Breast epithelium (tissue), 4 donors: ENCODE data around the gene ATP8A1. TPM values are rescaled to one million over a fixed set of nuclear protein-coding genes. Genes with fewer than 3 reads are reported as not detected.

Experiments
- DNase-seq, 2 donors: peaks; one replicate each; pipeline ENCODE4 v3.0.0-alpha.2; 2019; ENCODE audit warnings: low spot score in 2 of 2
- H3K27ac ChIP-seq, 2 donors: fragments of 200-600 bp; sonication (generic) in 1 of 2; one replicate each; pipeline ENCODE4 v1.5.1; 2016 to 2019; ENCODE audit warnings: mild to moderate bottlenecking in 1 of 2
- H3K27me3 ChIP-seq, 2 donors: fragments of 200-600 bp; sonication (generic) in 1 of 2; one replicate each; pipeline versions ENCODE4 v1.5.1 to v1.6.0; 2017 to 2019; ENCODE audit warnings: control low read depth in 1 of 2, mild to moderate bottlenecking in 1 of 2
- H3K36me3 ChIP-seq: fragments of 200-600 bp; one replicate; pipeline ENCODE4 v1.5.1; 2019
- H3K4me1 ChIP-seq, 2 donors: fragments of 200-600 bp; sonication (generic); one replicate each; pipeline ENCODE4 v1.5.1; 2016 to 2019; ENCODE audit warnings: control low read depth in 1 of 2
- H3K4me3 ChIP-seq, 3 donors: fragments of 200-600 bp; sonication (generic); 1 replicate in 2 of 3; 2 replicates in 1 of 3; pipeline ENCODE4 v1.5.1; 2016 to 2019; ENCODE audit warnings: mild to moderate bottlenecking in 3 of 3, moderate library complexity in 2 of 3
- H3K9me3 ChIP-seq, 2 donors: fragments of 200-600 bp; sonication (generic) in 1 of 2; one replicate each; pipeline ENCODE4 v1.5.1; 2016 to 2019; ENCODE audit warnings: control low read depth in 1 of 2
- CTCF ChIP-seq, 3 donors: fragments of 450-650 bp; IDR thresholded peaks; one replicate each; pipeline ENCODE4 v1.5.1; 2016 to 2017; ENCODE audit warnings: antibody characterized with exemption in 3 of 3, mild to moderate bottlenecking in 3 of 3, moderate library complexity in 3 of 3
- POLR2A ChIP-seq: fragments of 450-650 bp; IDR thresholded peaks from one replicate; pipeline ENCODE4 v1.6.1; 2016; ENCODE audit warnings: antibody characterized with exemption, mild to moderate bottlenecking, moderate library complexity
- POLR2AphosphoS5 ChIP-seq, 3 donors: sonication (generic); formaldehyde crosslinking; IDR thresholded peaks; one replicate each; pipeline ENCODE4 v1.6.1; 2017; ENCODE audit warnings: antibody characterized with exemption in 3 of 3
- intact Hi-C: fragments of 100-400 bp; cut with DNase I; formaldehyde crosslinking; loops from one replicate; pipeline ENCODE4 v1.15.1; 2023; ENCODE audit warnings: low total_unique reads
- total RNA-seq, 3 donors: library from RNA; depleted of rRNA; stranded (reverse); fragments of >200 nt; gene quantifications; one replicate each; pipeline ENCODE4 v1.1.0, GENCODE V29; 2016

Gene ATP8A1
- total RNA-seq, 3 donors from 2014 or later: 12.2 to 17.0 (median 14.8) TPM

GRCh38 chr4:42555828-42556227 lies 101.1 kb downstream of the ATP8A1 start:
- no peak overlapping the region for H3K27ac ChIP-seq
- DNase-seq: no peak
- no peaks in the 10 kb centered on the region for H3K4me1 ChIP-seq
- no peaks in the 10 kb centered on the region for H3K9me3 ChIP-seq
- TF ChIP-seq POLR2A (no peak), POLR2AphosphoS5 (IDR thresholded peaks at IDR 0.05) (no peak), CTCF (IDR thresholded peaks at IDR 0.05) (no peak)
- intact Hi-C loops: no loop called here
- H3K36me3 ChIP-seq: no peaks in the 10 kb centered on the region
- H3K4me3 ChIP-seq: no peak overlapping the region
- H3K27me3 ChIP-seq: no peaks in the 10 kb centered on the region

- H3K9me3 ChIP-seq: no peaks in the 10 kb centered on the region
- TF ChIP-seq POLR2AphosphoS5 (IDR thresholded peaks at IDR 0.05) (no peak), POLR2A (no peak)
- no peak overlapping the region for H3K4me3 ChIP-seq
- intact Hi-C loops: no loop called here
- no peak overlapping the region for H3K27ac ChIP-seq
- no peaks in the 10 kb centered on the region for H3K4me1 ChIP-seq
- no peaks in the 10 kb centered on the region for H3K36me3 ChIP-seq
- no peaks in the 10 kb centered on the region for H3K27me3 ChIP-seq
- DNase-seq: no peak
Observed at GRCh38 chr4:42554072-42554471, 102.8 kb downstream of the ATP8A1 start.

GRCh38 chr4:42549896-42550295 lies 107.0 kb downstream of the ATP8A1 start:
- TF ChIP-seq CTCF (IDR thresholded peaks at IDR 0.05): no peak
- TF ChIP-seq POLR2A: no peak
- TF ChIP-seq POLR2AphosphoS5 (IDR thresholded peaks at IDR 0.05): no peak
- H3K36me3 ChIP-seq: no peaks in the 10 kb centered on the region

GRCh38 chr4:42547805-42548204 lies 109.1 kb downstream of the ATP8A1 start:
- DNase-seq: no peak
- Histone ChIP-seq H3K4me3 (no peak overlapping the region), H3K36me3 (no peaks in the 10 kb centered on the region), H3K27me3 (no peaks in the 10 kb centered on the region), H3K27ac (no peak overlapping the region), H3K4me1 (no peaks in the 10 kb centered on the region), H3K9me3 (no peaks in the 10 kb centered on the region)
- TF ChIP-seq POLR2A: no peak
- no peak for TF ChIP-seq POLR2AphosphoS5 (IDR thresholded peaks at IDR 0.05)
- no peak for TF ChIP-seq CTCF (IDR thresholded peaks at IDR 0.05)
- intact Hi-C loops: no loop called here

More at GRCh38 chr4:42549896-42550295, 107.0 kb downstream of the ATP8A1 start:
- no peak for DNase-seq
- intact Hi-C loops: no loop called here
- no peak overlapping the region for H3K27ac ChIP-seq
- H3K4me1 ChIP-seq: no peaks in the 10 kb centered on the region
- H3K27me3 ChIP-seq: no peaks in the 10 kb centered on the region
- no peaks in the 10 kb centered on the region for H3K9me3 ChIP-seq
- H3K4me3 ChIP-seq: no peak overlapping the region

- TF ChIP-seq CTCF (IDR thresholded peaks at IDR 0.05): no peak
- no peak for TF ChIP-seq POLR2AphosphoS5 (IDR thresholded peaks at IDR 0.05)
- no peak for TF ChIP-seq POLR2A
- no peak overlapping the region for H3K4me3 ChIP-seq
- no peaks in the 10 kb centered on the region for H3K9me3 ChIP-seq
- intact Hi-C loops: no loop called here
- no peaks in the 10 kb centered on the region for H3K4me1 ChIP-seq
- no peaks in the 10 kb centered on the region for H3K27me3 ChIP-seq
- no peak for DNase-seq
- no peak overlapping the region for H3K27ac ChIP-seq
- H3K36me3 ChIP-seq: no peaks in the 10 kb centered on the region
Observed at GRCh38 chr4:42543762-42544161, 113.1 kb downstream of the ATP8A1 start.

GRCh38 chr4:42543126-42543525 lies 113.8 kb downstream of the ATP8A1 start:
- no peaks in the 10 kb centered on the region for H3K27me3 ChIP-seq
- intact Hi-C loops: no loop called here
- TF ChIP-seq POLR2AphosphoS5 (IDR thresholded peaks at IDR 0.05) (no peak), CTCF (IDR thresholded peaks at IDR 0.05) (no peak), POLR2A (no peak)
- no peaks in the 10 kb centered on the region for H3K36me3 ChIP-seq
- no peak overlapping the region for H3K4me3 ChIP-seq
- no peak for DNase-seq
- no peaks in the 10 kb centered on the region for H3K4me1 ChIP-seq
- H3K9me3 ChIP-seq: no peaks in the 10 kb centered on the region
- no peak overlapping the region for H3K27ac ChIP-seq
